Measurements from ENCODE around the gene DIPK1B.

Gene DIPK1B

GRCh38 chr9:136678034-136678433, 34.3 kb upstream of the DIPK1B start:
- Histone ChIP-seq H3K4me1 (no peaks in the 10 kb centered on the region), H3K4me3 (no peak overlapping the region)
- in situ Hi-C loops (cut with MboI; ENCODE audit: low sequenced_read_pairs), result no loop called here

GRCh38 chr9:136678624-136679023, 33.7 kb upstream of the DIPK1B start:
- H3K9me3 ChIP-seq, result no peaks in the 10 kb centered on the region
- H3K4me3 ChIP-seq, result no peak overlapping the region
- peaks cover 10% of the 10 kb centered on the region for H3K36me3 ChIP-seq (replicated peaks)
- no peak for DNase-seq (ENCODE audit: low spot score in 2 of 2)
- in situ Hi-C loops (cut with MboI; ENCODE audit: low sequenced_read_pairs), result no loop called here
- no peaks in the 10 kb centered on the region for H3K4me1 ChIP-seq
- no peaks in the 10 kb centered on the region for H3K27me3 ChIP-seq (ENCODE audit: low read depth)

More at GRCh38 chr9:136678034-136678433, 34.3 kb upstream of the DIPK1B start:
- Histone ChIP-seq H3K27me3 (ENCODE audit: low read depth) (no peaks in the 10 kb centered on the region), H3K36me3 (replicated peaks) (peaks cover 10% of the 10 kb centered on the region), H3K9me3 (no peaks in the 10 kb centered on the region)
- DNase-seq (ENCODE audit: low spot score in 2 of 2), result no peak

- Histone ChIP-seq H3K27me3 (ENCODE audit: low read depth) (no peaks in the 10 kb centered on the region), H3K4me1 (no peaks in the 10 kb centered on the region), H3K4me3 (no peak overlapping the region), H3K36me3 (replicated peaks) (peaks cover 5% of the 10 kb centered on the region), H3K9me3 (no peaks in the 10 kb centered on the region)
- no peak for DNase-seq (ENCODE audit: low spot score in 2 of 2)
- in situ Hi-C loops (cut with MboI; ENCODE audit: low sequenced_read_pairs), result no loop called here
Measured at GRCh38 chr9:136679431-136679941, 32.9 kb upstream of the DIPK1B start.

GRCh38 chr9:136681029-136681428, 31.3 kb upstream of the DIPK1B start:
- Histone ChIP-seq H3K9me3 (no peaks in the 10 kb centered on the region), H3K4me1 (peaks cover 5% of the 10 kb centered on the region), H3K4me3 (no peak overlapping the region), H3K27me3 (ENCODE audit: low read depth) (no peaks in the 10 kb centered on the region), H3K36me3 (replicated peaks) (no peaks in the 10 kb centered on the region)
- in situ Hi-C loops (cut with MboI; ENCODE audit: low sequenced_read_pairs), result no loop called here
- DNase-seq (ENCODE audit: low spot score in 2 of 2), result no peak

- Histone ChIP-seq H3K36me3 (replicated peaks) (no peaks in the 10 kb centered on the region), H3K27me3 (ENCODE audit: low read depth) (no peaks in the 10 kb centered on the region), H3K9me3 (no peaks in the 10 kb centered on the region), H3K4me3 (no peak overlapping the region), H3K4me1 (peaks cover 6% of the 10 kb centered on the region)
- in situ Hi-C loops (cut with MboI; ENCODE audit: low sequenced_read_pairs), result no loop called here
- no peak for DNase-seq (ENCODE audit: low spot score in 2 of 2)
Measured at GRCh38 chr9:136681945-136682699, 30.2 kb upstream of the DIPK1B start.

- no peaks in the 10 kb centered on the region for H3K36me3 ChIP-seq (replicated peaks)
- no peaks in the 10 kb centered on the region for H3K27me3 ChIP-seq (ENCODE audit: low read depth)
- H3K4me1 ChIP-seq, result peaks cover 6% of the 10 kb centered on the region
- H3K9me3 ChIP-seq, result no peaks in the 10 kb centered on the region
- H3K4me3 ChIP-seq, result no peak overlapping the region
- in situ Hi-C loops (cut with MboI; ENCODE audit: low sequenced_read_pairs), result no loop called here
- DNase-seq (ENCODE audit: low spot score in 2 of 2), result no peak
Measured at GRCh38 chr9:136682710-136683109, 29.7 kb upstream of the DIPK1B start.

GRCh38 chr9:136683173-136683745, 29.1 kb upstream of the DIPK1B start:
- no peak for DNase-seq (ENCODE audit: low spot score in 2 of 2)
- Histone ChIP-seq H3K4me1 (peaks cover 6% of the 10 kb centered on the region), H3K9me3 (no peaks in the 10 kb centered on the region), H3K27me3 (ENCODE audit: low read depth) (no peaks in the 10 kb centered on the region), H3K4me3 (no peak overlapping the region), H3K36me3 (replicated peaks) (no peaks in the 10 kb centered on the region)
- in situ Hi-C loops (cut with MboI; ENCODE audit: low sequenced_read_pairs), result no loop called here

GRCh38 chr9:136683755-136684154, 28.6 kb upstream of the DIPK1B start:
- Histone ChIP-seq H3K27me3 (ENCODE audit: low read depth) (no peaks in the 10 kb centered on the region), H3K4me3 (no peak overlapping the region), H3K36me3 (replicated peaks) (no peaks in the 10 kb centered on the region), H3K4me1 (peaks cover 6% of the 10 kb centered on the region), H3K9me3 (no peaks in the 10 kb centered on the region)
- in situ Hi-C loops (cut with MboI; ENCODE audit: low sequenced_read_pairs), result no loop called here
- DNase-seq (ENCODE audit: low spot score in 2 of 2), result no peak

- Histone ChIP-seq H3K4me1 (peaks cover 6% of the 10 kb centered on the region), H3K9me3 (no peaks in the 10 kb centered on the region), H3K27me3 (ENCODE audit: low read depth) (no peaks in the 10 kb centered on the region), H3K36me3 (replicated peaks) (no peaks in the 10 kb centered on the region), H3K4me3 (no peak overlapping the region)
- in situ Hi-C loops (cut with MboI; ENCODE audit: low sequenced_read_pairs), result no loop called here
- no peak for DNase-seq (ENCODE audit: low spot score in 2 of 2)
Measured at GRCh38 chr9:136684339-136684738, 28.0 kb upstream of the DIPK1B start.

GRCh38 chr9:136684799-136685198, 27.6 kb upstream of the DIPK1B start:
- Histone ChIP-seq H3K36me3 (replicated peaks) (no peaks in the 10 kb centered on the region), H3K4me1 (peaks cover 6% of the 10 kb centered on the region), H3K27me3 (ENCODE audit: low read depth) (no peaks in the 10 kb centered on the region), H3K4me3 (no peak overlapping the region), H3K9me3 (no peaks in the 10 kb centered on the region)
- in situ Hi-C loops (cut with MboI; ENCODE audit: low sequenced_read_pairs), result no loop called here
- DNase-seq (ENCODE audit: low spot score in 2 of 2), result no peak

GRCh38 chr9:136685216-136685615, 27.2 kb upstream of the DIPK1B start:
- Histone ChIP-seq H3K9me3 (no peaks in the 10 kb centered on the region), H3K4me3 (peak overlapping the region; percentile 78; the same call in 1 of the 2 replicates), H3K4me1 (peaks cover 6% of the 10 kb centered on the region), H3K36me3 (replicated peaks) (no peaks in the 10 kb centered on the region), H3K27me3 (ENCODE audit: low read depth) (no peaks in the 10 kb centered on the region)
- in situ Hi-C loops (cut with MboI; ENCODE audit: low sequenced_read_pairs), result no loop called here
- DNase-seq (ENCODE audit: low spot score in 2 of 2), result no peak

GRCh38 chr9:136685790-136686533, 26.4 kb upstream of the DIPK1B start:
- Histone ChIP-seq H3K4me1 (peaks cover 6% of the 10 kb centered on the region), H3K27me3 (ENCODE audit: low read depth) (no peaks in the 10 kb centered on the region), H3K9me3 (no peaks in the 10 kb centered on the region), H3K4me3 (peak overlapping the region; percentile 78), H3K36me3 (replicated peaks) (no peaks in the 10 kb centered on the region)
- in situ Hi-C loops (cut with MboI; ENCODE audit: low sequenced_read_pairs), result no loop called here
- peak in 1 of 2 experiments; percentile 33 for DNase-seq (ENCODE audit: low spot score in 2 of 2)

- peak overlapping the region; percentile 78 for H3K4me3 ChIP-seq
- no peaks in the 10 kb centered on the region for H3K36me3 ChIP-seq (replicated peaks)
- no peak for DNase-seq (ENCODE audit: low spot score in 2 of 2)
- no peaks in the 10 kb centered on the region for H3K9me3 ChIP-seq
- in situ Hi-C loops (cut with MboI; ENCODE audit: low sequenced_read_pairs), result no loop called here
- peaks cover 6% of the 10 kb centered on the region for H3K4me1 ChIP-seq
- no peaks in the 10 kb centered on the region for H3K27me3 ChIP-seq (ENCODE audit: low read depth)
Measured at GRCh38 chr9:136686534-136686793, 25.9 kb upstream of the DIPK1B start.
